Esophagus mucosa (tissue), 1 donor: Measurements from ENCODE around the gene HIGD1B. TPM values are rescaled to one million over a fixed set of nuclear protein-coding genes. Genes with fewer than 3 reads are reported as not detected.
A peak's percentile ranks its signal among the peaks of the same experiment; 100 is the strongest.

Experiments used
- ATAC-seq: fragments of 200-7000 bp; cut with Tn5 transposase; one replicate; pipeline ENCODE4 v1.9.1; 2020
- total RNA-seq: library from RNA; stranded (reverse); gene quantifications from one replicate; pipeline ENCODE4 v1.2.4, GENCODE V29; 2023
- donor health status: DM: yes; HTN: yes; CAD: no.

Gene HIGD1B
- total RNA-seq, 1 donor from 2014 or later = 3.4 TPM

DNA sequence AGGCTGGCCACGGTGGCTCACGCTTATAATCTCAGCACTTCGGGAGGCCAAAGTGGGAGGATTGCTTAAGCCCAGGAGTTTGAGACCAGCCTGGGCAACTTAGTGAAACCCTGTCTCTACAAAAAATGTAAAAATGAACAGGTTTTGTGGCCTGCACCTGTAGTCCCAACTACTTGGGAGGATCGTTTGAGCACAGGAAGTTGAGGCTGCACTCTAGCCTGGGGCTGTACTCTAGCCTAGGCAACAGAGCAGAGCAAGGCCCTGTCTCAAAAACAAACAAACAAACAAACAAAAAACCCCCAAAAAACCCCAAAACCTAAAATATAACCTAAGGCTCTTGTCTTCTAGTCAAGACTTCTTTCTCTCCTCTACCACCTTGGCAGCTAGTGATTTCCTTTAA lies 7.4 kb upstream of the HIGD1B start:
- ATAC-seq = no peak

GRCh38 chr17:44840936-44841335 lies 6.7 kb upstream of the HIGD1B start:
- no peak for ATAC-seq

- no peak for ATAC-seq
Observed at GRCh38 chr17:44842748-44843147, 4.9 kb upstream of the HIGD1B start.

DNA sequence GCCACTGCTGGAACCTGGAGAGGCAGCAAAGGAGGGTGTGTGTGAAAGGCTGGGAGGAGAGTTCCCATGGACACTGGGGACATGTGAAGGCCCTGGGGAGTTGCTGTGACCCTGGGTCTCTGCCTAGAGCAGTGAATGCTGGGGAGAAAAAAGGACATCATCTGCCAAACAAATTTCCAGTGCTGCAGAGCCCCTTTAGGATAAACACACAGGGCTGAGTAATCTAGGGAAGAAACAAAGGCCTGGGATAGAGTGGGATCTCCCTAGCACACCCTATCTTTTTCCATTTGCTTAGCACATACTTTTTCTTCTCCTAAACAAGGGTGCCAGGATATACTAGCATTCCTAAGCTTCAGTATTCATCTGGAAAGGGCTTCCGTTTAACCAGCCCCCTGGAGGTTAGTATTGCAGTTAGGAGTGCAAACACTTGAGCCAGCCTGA lies 3.3 kb upstream of the HIGD1B start:
- no peak for ATAC-seq

DNA sequence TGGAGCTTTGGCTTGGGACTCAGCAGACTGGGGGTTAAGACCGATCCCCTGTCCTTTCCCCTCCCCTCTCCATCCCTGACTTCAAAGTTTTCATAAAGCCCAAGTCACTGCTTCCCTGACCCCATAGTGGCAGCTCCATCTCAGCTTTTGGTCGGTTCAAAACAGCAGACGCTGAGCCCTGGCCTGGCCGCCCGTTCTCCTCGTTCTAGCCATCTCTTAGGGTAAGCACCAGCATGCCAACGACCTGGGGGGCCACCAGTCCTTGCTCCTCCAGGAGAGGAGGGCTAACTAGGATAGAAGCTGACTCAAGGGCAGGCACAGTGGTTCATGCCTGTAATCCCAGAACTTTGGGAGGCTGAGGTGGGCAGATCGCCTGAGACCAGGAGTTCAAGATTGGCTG lies 1.5 kb upstream of the HIGD1B start:
- no peak for ATAC-seq

- ATAC-seq = no peak
Observed at GRCh38 chr17:44848257-44848795, 643 bp downstream of the HIGD1B start.

- no peak for ATAC-seq
Observed at GRCh38 chr17:44848961-44849489, 1.3 kb downstream of the HIGD1B start.

DNA sequence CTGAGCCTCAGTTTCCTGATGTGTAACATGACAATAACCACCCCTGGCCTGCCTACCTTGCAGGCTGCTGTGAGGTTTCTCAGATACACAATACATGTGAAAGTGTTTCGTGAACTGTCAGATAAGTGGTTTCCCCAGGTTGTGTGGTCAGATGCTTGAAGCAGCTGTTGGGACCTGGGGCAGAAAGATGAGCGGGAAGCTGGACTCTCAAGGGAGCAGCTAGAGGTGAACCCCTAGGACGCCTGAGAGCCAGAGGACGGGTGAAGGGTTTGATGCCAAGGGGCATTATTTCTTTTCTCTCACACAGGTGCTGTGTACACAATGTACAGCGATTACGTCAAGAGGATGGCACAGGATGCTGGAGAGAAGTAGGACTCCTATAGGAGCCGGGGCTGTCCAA lies 2.3 kb downstream of the HIGD1B start:
- ATAC-seq = no peak

DNA sequence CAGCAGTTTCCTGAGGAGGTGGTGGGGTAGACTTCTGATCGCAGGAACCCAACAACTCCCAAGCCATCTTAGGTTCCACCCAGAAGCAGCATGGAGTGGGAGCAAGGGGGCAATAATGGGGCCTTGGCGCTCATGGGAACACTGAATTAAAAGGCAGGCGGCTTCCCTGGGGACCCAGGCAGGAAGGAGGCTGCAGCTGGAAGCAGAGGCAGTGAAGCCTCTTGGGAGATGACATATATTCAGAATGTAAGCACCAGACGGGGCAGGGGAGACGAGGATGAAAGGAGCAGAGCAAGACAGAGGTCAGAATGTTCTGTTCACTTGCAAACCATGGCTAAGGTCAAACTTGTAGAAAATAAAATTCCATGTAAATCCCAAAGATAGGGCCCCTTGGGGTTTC lies 2.9 kb downstream of the HIGD1B start:
- no peak for ATAC-seq

- no peak for ATAC-seq
Observed at GRCh38 chr17:44854192-44854591, 6.5 kb downstream of the HIGD1B start.

DNA sequence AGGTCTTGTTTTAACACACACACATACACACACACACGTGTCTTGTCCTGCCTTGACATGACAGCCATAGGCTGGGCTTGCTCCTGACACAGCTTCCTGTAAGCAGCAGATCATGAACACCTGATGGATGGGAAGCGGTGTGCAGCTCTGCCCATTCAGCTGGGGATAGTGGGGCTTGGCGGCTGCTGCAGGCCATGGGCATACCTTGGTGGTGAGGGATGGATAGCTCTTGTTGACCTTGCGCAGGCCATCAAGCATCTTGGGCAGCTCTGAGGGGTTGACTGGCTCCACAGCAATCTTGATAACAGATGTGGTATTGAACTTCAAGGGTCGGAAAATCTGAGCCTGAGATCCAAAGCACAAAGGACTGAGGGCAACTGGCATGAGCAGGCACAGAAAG lies 12.0 kb downstream of the HIGD1B start:
- no peak for ATAC-seq

DNA sequence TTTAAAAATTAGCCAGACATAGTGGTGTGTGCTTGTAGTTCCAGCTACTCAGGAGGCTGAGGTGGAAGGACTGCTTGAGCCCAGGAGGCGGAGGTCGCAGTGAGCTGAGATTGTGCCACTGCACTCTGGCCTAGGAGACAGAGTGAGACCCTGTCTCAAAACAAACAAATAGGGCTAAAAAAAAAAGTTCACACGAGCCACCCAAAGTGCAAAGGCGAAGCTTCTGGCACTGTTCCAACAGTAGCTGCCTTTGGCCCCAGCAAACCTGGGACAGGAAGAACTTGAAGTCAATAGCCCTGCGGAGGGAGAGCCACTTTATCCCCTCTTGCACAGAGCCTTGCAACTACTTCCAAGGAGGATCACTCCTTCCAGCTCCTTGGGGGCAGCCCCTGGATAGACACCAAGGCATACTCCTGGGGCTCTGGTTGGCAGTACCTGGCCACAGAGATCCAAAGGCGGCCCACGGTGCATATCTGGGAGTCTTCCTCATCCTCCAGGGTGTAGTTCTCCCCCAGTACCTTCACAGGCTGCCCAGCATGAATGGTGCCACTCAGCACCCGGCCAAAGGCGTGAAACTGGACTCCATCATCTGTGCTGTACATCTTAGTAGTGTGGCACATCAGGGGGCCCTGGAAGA lies 14.7 kb downstream of the HIGD1B start:
- ATAC-seq = no peak

DNA sequence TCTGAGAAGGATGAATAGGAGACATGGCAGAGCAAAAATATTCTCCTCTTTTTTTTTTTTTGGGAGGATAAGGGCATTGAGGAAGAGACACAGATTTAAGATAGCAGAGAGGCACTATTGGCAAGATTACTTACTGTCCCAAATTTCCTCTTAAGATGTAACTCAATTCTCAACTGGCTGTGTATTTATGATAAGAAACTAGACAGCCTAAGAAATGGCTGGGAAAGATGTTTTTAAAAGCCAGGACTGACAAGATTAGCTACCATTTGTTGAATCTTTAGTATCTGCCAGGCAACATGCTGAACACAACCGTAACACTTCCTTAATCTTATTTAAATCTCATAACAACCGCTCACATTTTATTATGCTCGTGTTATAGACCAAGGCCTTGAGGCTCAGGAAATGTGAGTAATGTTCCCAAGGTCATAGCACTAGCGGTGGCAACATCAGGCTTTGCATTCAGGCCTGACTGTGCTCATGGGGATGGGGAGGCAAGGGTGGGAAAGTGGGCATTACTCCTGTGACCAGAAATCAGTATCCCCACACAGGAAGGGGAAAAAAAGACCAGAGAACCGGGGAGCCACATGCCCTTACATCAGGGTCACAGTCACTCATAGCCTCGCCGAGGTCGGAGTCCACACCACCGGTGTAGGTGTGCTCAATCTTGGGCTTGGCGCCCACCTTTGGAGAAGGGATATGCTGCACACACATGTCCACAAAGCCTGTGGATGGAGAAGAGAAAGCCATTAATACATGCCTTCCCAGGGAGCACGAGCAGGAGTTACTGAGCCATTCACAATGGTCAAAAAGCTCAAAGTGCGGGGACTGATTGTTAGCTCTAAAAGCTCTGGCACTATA lies 15.6 kb downstream of the HIGD1B start:
- ATAC-seq = no peak

DNA sequence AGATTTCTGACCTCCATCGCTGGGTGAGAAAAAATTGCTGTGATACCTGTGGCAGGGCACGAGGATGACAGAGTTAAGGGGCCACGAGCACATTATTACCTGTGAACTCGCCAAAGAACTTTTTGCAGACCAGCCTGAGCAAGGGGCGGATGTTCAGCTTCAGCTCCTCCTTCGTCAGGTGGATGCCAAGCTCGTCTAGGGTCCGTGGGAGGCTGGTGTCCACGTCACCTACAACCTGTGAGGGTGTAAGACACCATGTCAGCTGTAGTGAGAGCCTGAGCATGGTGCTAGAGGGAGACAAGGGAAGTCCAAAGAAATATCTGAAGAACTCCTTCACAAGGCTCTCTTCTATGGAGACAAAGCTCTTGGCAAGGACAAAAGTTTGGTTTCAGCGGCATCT lies 17.1 kb downstream of the HIGD1B start:
- peak; percentile 16 for ATAC-seq

GRCh38 chr17:44865231-44865660 lies 17.6 kb downstream of the HIGD1B start:
- ATAC-seq = peak; percentile 69

DNA sequence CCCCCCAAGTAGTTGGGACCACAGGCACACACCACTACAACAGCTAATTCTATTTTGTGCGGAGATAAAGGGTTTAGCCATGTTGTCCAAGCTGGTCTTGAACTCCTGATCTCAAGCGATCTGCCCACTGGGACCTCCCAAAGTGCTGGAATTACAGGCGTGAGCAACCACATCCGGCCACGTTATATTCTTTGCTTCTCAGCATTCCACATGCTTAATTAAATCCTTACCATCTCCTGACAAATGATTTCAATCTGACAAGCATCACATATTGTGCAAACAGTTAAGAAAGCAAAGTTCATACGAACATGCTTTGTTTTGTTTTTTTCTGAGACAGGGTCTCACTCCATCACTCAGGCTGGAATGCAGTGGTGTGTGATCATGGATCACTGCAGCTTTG lies 18.2 kb downstream of the HIGD1B start:
- no peak for ATAC-seq

DNA sequence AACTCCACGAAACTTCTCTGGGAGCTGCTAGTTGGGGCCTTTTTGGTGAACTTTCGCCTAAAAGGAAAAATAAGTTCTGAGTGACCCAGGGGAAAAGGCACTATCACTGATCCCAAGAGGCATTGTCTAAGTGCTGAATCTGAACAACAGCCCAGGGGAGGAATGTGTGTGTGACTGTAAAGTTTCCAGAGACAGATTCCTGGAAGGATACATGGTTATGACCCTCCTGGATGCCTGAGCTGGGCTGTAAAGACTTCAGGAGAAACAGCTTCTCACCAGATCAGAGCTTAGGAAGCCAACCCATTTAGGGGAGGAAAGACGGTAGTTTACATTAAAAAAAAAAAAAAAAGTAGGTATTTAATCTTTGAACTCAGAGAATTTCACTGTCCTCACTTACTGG lies 20.2 kb downstream of the HIGD1B start:
- ATAC-seq = no peak

GRCh38 chr17:44871556-44871955 lies 23.9 kb downstream of the HIGD1B start:
- no peak for ATAC-seq

- ATAC-seq = no peak
Observed at GRCh38 chr17:44872131-44872768, 24.6 kb downstream of the HIGD1B start.

- ATAC-seq = no peak
Observed at GRCh38 chr17:44875761-44876160, 28.1 kb downstream of the HIGD1B start.

GRCh38 chr17:44877121-44877520 lies 29.4 kb downstream of the HIGD1B start:
- ATAC-seq = no peak

DNA sequence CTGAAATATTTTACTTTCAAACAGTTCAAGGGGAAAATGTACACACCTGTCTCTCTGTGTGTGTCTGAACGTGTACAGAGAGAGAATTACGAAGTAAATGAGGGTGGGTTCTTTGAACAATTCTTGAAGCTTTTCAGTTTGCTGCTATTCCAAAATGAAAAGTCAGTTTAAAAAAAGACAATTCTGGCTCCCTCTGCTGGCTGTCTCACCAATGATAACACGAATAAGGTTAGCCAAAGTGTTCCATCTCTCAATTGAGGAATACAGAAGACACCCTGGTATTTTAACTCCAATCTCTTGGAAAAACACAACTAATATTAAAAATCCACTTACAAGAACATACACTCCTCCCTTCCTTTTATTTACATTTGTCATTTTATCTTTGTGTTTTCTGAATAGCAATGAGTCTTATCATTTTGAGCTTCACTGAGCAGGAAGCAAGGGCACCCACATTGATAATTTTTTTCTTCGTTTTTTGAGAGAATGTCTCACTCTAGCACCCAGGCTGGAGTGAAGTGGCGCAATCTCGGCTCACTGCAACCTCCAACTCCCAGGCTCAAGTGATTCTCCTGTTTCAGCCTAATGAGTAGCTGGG lies 31.0 kb downstream of the HIGD1B start:
- ATAC-seq = no peak

- no peak for ATAC-seq
Observed at GRCh38 chr17:44879376-44879775, 31.7 kb downstream of the HIGD1B start.
